AG10803 (cell line): ENCODE results near the gene AGAP1.

Source experiments
- DNase-seq: peaks from one replicate; pipeline ENCODE4 v3.0.0; 2010; ENCODE audit warnings: low read depth
- H3K4me3 ChIP-seq: 2 replicates; pipeline ENCODE4 v1.5.1; 2011; ENCODE audit warnings: mild to moderate bottlenecking, low read length, control low read depth
- TF ChIP-seq, protein P1 (sequence below): conservative IDR thresholded peaks from 2 replicates; pipeline ENCODE4 v1.5.1; 2011; ENCODE audit warnings: mild to moderate bottlenecking, low read length, control low read depth, inconsistent platforms

The AGAP1 gene

DNA sequence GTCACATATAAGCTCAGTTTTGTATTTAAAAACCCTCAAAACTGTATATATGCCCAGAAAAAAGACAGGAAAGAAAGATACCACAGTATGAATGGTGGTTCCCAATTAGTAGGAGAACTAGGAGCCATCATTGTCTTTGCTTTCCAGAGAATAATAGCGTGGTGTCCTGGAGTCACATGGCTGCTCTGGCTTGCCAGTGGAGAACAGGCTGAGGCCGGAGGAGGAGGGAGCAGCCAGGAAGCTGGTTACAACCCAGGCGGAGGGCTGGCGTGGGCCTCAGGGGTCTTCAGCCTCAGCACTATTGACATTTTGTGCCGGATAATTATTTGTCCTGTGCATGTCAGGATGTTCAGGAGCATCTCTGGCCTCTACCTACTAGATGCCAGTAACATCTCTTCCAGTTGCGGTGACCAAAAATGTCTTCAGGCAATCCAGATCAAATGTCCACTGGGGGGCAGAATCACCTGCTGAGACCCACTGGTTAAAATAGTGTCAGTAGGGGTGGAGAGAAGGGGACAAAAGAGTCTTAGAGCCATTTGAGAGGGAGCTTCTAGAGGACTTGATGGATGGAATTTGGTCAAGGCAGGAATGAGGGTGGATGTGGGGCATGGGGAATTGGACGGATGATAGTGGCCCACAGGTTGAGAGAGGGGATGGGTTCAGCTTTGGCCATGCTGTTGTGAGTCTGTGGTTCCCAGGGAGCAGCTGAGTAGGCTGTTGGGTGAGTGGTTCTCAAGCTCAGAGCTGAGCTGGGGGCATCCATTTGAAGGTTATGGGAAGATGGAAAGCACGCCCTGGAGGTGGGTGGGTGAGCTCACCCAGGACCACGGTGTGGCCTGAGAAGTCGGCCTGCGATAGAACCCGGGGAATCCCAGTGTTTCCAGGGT, 144.9 kb downstream of the AGAP1 start:
- TF ChIP-seq, protein P1, sequence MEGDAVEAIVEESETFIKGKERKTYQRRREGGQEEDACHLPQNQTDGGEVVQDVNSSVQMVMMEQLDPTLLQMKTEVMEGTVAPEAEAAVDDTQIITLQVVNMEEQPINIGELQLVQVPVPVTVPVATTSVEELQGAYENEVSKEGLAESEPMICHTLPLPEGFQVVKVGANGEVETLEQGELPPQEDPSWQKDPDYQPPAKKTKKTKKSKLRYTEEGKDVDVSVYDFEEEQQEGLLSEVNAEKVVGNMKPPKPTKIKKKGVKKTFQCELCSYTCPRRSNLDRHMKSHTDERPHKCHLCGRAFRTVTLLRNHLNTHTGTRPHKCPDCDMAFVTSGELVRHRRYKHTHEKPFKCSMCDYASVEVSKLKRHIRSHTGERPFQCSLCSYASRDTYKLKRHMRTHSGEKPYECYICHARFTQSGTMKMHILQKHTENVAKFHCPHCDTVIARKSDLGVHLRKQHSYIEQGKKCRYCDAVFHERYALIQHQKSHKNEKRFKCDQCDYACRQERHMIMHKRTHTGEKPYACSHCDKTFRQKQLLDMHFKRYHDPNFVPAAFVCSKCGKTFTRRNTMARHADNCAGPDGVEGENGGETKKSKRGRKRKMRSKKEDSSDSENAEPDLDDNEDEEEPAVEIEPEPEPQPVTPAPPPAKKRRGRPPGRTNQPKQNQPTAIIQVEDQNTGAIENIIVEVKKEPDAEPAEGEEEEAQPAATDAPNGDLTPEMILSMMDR = no peak
- no peak for DNase-seq
- no peak overlapping the region for H3K4me3 ChIP-seq

DNA sequence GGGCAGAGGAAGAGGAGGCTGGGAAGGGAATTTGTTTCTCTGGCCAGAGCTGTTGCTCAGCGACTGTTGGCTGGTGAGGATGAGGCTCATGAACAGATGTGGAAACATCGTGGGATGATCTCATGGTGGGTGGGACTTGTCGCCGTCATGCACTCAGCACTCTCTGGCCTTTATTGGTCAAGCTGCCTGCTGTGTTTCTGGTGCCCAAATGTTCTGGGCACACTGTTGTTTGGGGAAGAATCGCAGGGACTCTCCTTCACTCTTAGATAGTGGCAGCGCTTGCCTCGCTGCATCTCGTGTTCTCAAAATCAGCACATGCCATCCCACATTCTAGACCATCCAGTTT, 145.6 kb downstream of the AGAP1 start:
- 0 out of 2 replicates have a peak overlapping the region, but pooled peaks have one; percentile 11 for H3K4me3 ChIP-seq
- peak; percentile 95 for DNase-seq

DNA sequence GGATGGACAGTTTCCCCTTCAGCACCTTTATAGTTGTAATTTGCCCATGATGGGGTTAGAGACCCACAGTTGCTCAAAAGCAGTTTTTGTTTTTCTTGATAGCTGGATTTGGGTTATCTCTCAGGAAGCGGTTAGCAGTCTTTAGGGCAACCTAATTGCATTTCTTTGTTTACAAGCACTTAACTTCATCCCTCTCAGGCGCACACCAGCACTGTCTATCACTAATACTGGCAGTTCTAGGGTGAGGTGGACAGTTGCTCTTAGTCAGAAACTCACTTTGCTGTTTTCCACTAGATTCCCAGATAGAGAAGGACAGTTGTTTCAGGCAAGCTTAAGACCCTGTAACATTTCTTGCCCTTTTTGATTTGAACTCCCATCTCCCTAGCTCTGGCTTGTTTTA, 146.0 kb downstream of the AGAP1 start:
- no peak for DNase-seq
- TF ChIP-seq, protein P1 = no peak
- H3K4me3 ChIP-seq = no peak overlapping the region

More for the DNA sequence above, 145.6 kb downstream of the AGAP1 start:
- TF ChIP-seq, protein P1 = no peak

DNA sequence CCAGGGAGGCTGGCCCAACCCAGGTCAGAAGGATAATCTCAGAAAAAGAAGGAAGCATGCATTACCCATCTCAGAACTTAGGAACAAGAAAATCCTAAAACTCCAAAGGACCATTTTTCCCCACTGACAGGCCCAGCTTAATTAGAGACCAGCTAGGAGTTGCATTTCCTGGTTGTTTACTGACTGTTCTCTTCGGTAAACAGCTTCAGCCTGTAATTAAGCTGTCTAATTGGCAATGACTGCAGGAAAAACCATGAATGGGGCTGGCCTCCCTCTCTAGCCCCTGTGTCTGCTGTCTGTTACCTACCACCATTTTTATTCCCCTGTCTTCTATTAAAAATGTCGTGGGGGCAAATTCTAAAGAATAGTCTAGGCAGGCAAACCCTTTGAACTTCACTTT, 146.5 kb downstream of the AGAP1 start:
- no peak overlapping the region for H3K4me3 ChIP-seq
- DNase-seq = no peak
- TF ChIP-seq, protein P1 = no peak

DNA sequence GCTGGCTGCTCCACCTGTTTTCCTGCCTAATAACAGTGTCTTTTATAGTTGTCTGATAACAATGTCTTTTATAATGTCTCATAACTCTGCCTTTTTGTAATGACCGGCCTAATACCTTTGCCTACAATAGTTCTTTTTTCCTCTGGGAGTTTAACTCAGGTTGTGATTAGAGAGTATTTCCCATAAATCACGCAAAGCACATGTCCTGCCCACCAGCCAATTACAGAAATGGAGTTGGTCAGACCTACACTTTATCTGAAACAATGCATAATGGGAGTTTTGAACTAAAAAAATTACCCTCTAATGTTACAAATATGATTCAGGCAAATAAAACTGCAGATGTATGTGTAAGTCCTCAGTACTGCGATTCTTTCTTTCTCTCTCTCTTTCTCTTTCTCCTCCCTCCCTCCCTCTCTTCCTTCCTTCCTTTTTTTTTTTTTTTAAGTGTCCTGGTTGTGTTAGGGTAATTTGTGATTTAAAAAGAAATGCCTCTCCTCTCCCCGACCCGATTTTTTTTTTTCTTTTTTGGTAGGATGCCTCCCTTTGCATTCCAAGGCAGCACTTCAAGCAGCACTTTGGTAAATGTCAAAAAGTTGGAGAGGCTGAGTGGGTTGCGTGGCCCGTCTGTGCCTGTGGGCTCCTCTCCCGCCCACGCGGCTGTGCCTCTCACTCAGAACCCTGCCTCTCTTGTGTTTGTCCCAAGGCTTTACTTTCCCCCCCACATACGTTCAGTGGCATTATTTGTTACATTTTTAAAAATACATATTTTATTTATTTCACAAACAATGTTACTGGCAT, 147.3 kb downstream of the AGAP1 start:
- TF ChIP-seq, protein P1 = no peak
- peak; percentile 49 for DNase-seq
- H3K4me3 ChIP-seq = peak overlapping the region; percentile 11; the same call in 1 of the 2 replicates

DNA sequence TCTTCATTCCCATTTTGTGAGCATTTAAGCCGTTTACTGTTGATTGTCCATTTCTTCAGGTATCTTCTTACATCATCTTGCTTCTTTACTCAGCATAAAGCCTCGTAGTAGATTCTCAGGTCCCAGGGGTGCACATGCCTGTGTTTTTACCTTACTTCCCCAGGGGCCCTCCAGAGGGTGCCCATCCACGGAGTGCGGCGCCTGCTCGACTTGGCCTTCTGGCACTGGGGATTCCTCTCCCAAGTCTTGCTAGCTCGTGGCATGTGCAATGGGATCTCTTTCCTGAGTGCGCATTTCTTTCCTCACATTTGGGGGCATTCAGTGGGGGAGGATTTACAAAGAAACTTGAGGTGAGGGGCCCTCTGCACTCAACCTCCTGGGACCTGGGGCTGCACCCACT, 148.1 kb downstream of the AGAP1 start:
- DNase-seq = no peak
- no peak overlapping the region for H3K4me3 ChIP-seq
- TF ChIP-seq, protein P1 = no peak
